Naive B cell (primary cell): ENCODE results near the gene MTR. TPM values are rescaled to one million over a fixed set of nuclear protein-coding genes. Genes with fewer than 3 reads are reported as not detected.
"Not testable (repeated sequence)": the region's sequence is repeated elsewhere in the genome, so short reads cannot be mapped to it uniquely, and the experiment has no call there.

Source experiments
- ATAC-seq, 2 donors: fragments of 150-1000 bp; cut with Tn5 transposase; 2 replicates each; pipeline ENCODE4 v1.10.0; 2021; ENCODE audit warnings: low read depth in 2 of 2, mild to moderate bottlenecking in 2 of 2, moderate library complexity in 2 of 2
- DNase-seq: peaks from one replicate; pipeline ENCODE4 v3.0.0; 2022
- H3K27ac Mint-ChIP-seq, 6 donors: one replicate each; pipeline ENCODE4 v1.8.0; 2020 to 2022; ENCODE audit warnings: mild to moderate bottlenecking in 6 of 6, mixed read lengths in 6 of 6, moderate library complexity in 5 of 6, inconsistent platforms in 2 of 6
- H3K27me3 Mint-ChIP-seq, 3 donors: one replicate each; pipeline ENCODE4 v1.8.0; 2021 to 2022; ENCODE audit warnings: mixed read lengths in 3 of 3, mild to moderate bottlenecking in 1 of 3
- H3K36me3 Mint-ChIP-seq, 2 donors: one replicate each; pipeline ENCODE4 v1.8.0; 2020 to 2022; ENCODE audit warnings: mixed read lengths in 2 of 2, inconsistent platforms in 1 of 2, mild to moderate bottlenecking in 1 of 2
- H3K4me1 Mint-ChIP-seq, 3 donors: one replicate each; pipeline ENCODE4 v1.8.0; 2020 to 2022; ENCODE audit warnings: mixed read lengths in 3 of 3, inconsistent platforms in 1 of 3, mild to moderate bottlenecking in 1 of 3, moderate library complexity in 1 of 3
- H3K4me3 Mint-ChIP-seq, 8 donors: one replicate each; pipeline ENCODE4 v1.8.0; 2020 to 2022; ENCODE audit warnings: mild to moderate bottlenecking in 8 of 8, mixed read lengths in 8 of 8, moderate library complexity in 8 of 8, inconsistent platforms in 2 of 8
- H3K9me3 Mint-ChIP-seq, 7 donors: one replicate each; pipeline ENCODE4 v1.8.0; 2020 to 2022; ENCODE audit warnings: mixed read lengths in 7 of 7, mild to moderate bottlenecking in 5 of 7, inconsistent platforms in 2 of 7, moderate library complexity in 1 of 7
- polyA plus RNA-seq, 6 donors: library from polyadenylated mRNA; unstranded; fragments of 300-500 nt; fragmentation: Illumina TruSeq; gene quantifications; one replicate each; pipeline ENCODE4 v1.2.3, GENCODE V29; 2021; ENCODE audit warnings: low read depth in 6 of 6

Gene MTR
- polyA plus RNA-seq, 6 donors from 2014 or later = 5.2 to 17.9 (median 14.7) TPM

DNA sequence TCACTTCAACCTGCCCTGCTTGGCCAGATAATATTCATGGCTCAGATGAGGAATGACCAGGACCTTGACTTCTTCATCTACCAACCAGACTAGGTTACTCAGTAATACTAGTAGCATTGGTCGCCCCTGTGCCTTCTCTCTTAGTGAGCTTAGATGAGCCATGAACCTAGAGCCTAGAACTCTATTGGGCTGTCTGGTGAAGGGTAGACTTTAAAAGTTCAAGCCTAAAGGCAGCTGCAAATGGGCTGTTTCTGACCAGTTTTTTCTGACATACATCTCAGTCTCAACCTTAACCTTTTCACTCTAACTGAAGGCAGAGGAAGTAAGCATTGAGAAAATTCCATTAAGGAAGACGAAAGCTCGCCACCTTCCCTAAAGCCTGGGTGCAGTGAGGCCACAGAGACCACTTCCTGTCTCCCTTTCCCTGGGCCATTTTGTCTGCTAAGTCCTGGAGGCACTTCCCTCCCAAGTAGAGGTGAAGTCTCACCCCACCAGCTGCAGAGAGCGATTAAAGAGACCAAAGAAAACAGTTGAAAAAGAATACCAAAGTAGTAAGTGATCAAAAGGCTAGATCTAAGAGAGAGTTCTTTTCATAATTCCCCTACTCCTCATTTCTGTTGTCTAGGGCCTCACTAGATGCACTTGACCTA is 53.3 kb downstream of the MTR start:
- Mint-ChIP-seq H3K4me1 (no peaks in the 10 kb centered on the region), H3K27me3 (no peaks in the 10 kb centered on the region), H3K27ac (no peak overlapping the region), H3K36me3 (peaks cover 14 to 16% of the 10 kb centered on the region in 2 donors), H3K4me3 (no peak overlapping the region), H3K9me3 (no peaks in the 10 kb centered on the region)
- no peak for ATAC-seq
- DNase-seq = no peak

DNA sequence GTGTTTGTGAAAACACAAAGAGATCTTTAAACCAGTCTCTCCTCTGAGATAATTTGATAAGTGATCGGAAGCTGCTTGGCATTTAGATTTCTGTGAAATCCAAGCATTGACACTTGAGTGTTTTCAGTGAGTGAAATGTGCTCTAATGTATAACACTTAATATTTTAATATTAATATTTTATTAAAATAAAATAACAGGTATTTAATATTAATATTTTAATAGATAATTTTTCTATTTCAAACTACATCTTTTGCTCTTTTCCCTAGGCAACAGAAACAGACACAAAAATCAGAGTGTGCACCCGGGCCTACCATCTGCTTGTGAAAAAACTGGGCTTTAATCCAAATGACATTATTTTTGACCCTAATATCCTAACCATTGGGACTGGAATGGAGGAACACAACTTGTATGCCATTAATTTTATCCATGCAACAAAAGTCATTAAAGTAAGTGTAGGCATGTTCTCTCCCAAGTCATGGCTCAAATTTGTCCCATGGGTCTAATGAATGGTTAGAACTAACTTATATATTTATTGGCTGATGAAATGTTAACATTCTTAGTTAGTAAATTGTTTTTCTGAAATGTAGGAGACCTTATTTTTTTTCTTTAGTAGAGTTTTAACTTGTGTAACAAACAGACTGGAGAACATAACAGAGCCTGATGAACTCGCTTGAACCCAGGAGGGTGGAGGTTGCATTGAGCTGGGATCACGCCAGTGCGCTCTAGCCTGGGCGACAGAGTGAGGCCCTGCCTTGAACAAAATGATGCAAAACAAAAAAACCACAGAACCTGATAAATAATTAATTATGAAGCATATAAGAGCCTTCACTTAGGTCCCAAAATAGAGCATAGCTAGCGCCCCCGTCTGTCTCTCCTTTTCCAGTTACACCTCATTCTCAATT is 55.2 kb downstream of the MTR start:
- no peak for ATAC-seq
- no peak for DNase-seq
- H3K4me3 Mint-ChIP-seq = no peak overlapping the region
- no peaks in the 10 kb centered on the region for H3K9me3 Mint-ChIP-seq
- H3K27me3 Mint-ChIP-seq = no peaks in the 10 kb centered on the region
- H3K27ac Mint-ChIP-seq = no peak overlapping the region
- no peaks in the 10 kb centered on the region for H3K4me1 Mint-ChIP-seq
- H3K36me3 Mint-ChIP-seq = peaks cover 24 to 33% of the 10 kb centered on the region in 2 donors

DNA sequence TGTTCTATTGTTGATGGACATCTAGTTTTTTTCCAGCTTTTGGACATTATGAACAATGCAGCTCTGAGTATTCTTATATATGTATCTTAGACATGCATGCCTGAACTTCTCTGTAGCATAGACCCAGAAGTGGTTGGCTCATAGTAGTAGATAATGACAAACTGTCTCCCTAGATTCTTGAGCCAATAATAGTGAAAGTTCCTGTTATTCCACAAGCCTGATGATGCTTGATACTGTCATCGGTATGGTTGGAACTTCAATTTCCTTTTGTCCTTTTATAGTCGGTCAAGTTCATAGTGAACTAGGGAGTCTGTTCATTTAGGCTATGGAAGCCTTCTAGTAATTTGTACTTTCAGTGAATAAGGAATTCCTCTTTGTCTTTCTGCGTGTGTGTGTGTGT is 56.8 kb downstream of the MTR start:
- no peak overlapping the region for H3K27ac Mint-ChIP-seq
- H3K27me3 Mint-ChIP-seq = no peaks in the 10 kb centered on the region
- H3K4me3 Mint-ChIP-seq = no peak overlapping the region
- ATAC-seq (no peak), DNase-seq (no peak)
- no peaks in the 10 kb centered on the region for H3K4me1 Mint-ChIP-seq
- no peaks in the 10 kb centered on the region for H3K9me3 Mint-ChIP-seq
- H3K36me3 Mint-ChIP-seq = peaks cover 37 to 44% of the 10 kb centered on the region in 2 donors

DNA sequence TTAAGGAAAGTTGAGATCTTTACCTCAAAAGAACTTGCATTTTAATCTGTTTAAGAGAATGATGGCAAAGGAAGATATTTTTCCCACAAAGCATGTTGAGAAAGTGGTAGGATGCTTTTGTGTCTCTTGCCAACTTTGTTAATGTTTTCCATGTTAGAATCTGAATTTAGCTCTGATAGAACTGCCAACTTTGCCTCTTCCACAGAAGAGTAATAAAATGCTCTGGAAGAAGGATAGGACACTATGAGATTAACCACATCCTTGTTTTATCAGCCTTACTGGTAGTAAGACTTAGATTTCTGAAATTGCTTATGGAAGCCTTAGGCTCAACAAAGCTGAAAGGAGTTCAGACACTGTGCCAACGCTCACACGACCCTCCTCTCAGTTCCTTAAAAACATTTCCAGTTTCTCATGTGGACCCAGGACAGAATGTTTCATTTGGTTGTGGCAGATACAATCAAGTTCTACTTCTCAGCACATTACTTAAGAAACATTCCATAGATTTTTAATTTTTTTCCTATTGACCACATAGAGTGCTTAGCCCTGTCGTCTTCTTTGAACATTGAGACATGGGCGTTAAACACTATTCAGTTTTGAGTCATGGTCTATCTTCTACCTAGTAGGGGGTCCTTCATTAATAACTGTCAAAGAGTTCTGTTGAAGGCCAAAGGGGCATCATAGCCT is 59.0 kb downstream of the MTR start:
- no peak for ATAC-seq
- Mint-ChIP-seq H3K4me1 (peaks cover 0 to 4% (median 0%) of the 10 kb centered on the region in 3 donors), H3K4me3 (no peak overlapping the region), H3K9me3 (peaks cover 0 to 4% (median 0%) of the 10 kb centered on the region in 7 donors), H3K36me3 (peaks cover 47 to 57% of the 10 kb centered on the region in 2 donors), H3K27me3 (no peaks in the 10 kb centered on the region), H3K27ac (no peak overlapping the region)
- DNase-seq = no peak

DNA sequence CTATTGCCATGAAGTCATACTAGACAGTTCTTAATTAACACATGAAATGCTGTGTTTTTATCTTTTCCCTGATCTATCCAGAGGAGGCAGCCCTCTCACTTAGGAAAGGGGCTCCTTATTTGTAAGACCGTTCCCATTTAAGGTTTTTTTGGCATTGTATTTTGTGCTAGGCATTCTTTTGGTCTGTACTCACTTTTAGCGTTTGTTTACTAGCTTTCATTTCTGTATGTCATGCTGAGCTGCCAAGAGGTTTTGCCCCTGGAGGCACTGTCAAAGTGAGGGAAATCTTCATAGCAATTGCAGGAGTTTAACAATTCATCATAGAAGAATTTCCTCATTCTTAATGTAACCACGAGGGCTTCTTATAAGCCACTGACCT is 59.5 kb downstream of the MTR start:
- peaks cover 0 to 4% (median 0%) of the 10 kb centered on the region in 3 donors for H3K4me1 Mint-ChIP-seq
- no peaks in the 10 kb centered on the region for H3K27me3 Mint-ChIP-seq
- no peak overlapping the region for H3K4me3 Mint-ChIP-seq
- DNase-seq (no peak), ATAC-seq (no peak)
- H3K27ac Mint-ChIP-seq = no peak overlapping the region
- peaks cover 0 to 4% (median 0%) of the 10 kb centered on the region in 7 donors for H3K9me3 Mint-ChIP-seq
- H3K36me3 Mint-ChIP-seq = peaks cover 48 to 56% of the 10 kb centered on the region in 2 donors

DNA sequence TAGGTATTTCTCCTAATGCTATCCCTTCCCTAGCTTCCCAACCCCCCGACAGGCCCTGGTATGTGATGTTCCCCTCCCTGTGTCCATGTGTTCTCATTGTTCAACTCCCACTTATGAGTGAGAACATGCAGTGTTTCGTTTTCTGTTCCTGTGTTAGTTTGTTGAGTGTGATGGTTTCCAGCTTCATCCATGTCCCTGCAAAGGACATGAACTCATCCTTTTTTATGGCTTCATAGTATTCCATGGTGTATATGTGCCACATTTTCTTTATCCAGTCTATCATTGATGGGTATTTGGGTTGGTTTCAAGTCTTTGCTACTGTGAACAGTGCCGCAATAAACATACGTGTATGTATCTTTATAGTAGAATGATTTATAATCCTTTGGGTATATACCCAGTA is 61.6 kb downstream of the MTR start:
- not testable (repeated sequence) for H3K27ac Mint-ChIP-seq, H3K9me3 Mint-ChIP-seq, H3K4me1 Mint-ChIP-seq, H3K27me3 Mint-ChIP-seq, ATAC-seq, H3K4me3 Mint-ChIP-seq, DNase-seq
- H3K36me3 Mint-ChIP-seq = peaks cover 49 to 56% of the 10 kb centered on the region in 2 donors

DNA sequence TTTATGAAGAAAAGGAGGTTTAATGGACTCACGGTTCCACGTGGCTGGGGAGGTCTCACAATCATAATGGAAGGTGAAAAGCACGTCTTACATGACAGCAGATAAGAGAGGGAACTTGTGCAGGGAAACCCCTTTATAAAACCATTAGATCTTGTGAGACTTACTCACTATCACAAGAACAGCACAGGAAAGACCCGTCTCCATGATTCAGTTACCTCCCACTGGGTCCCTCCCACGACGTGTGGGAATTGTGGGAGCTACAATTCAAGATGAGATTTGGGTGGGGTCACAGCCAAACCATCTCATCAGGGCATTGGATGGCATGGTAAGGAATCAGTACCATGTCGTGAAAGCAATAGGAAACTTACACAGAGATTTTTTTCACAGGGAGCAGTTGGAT is 63.1 kb downstream of the MTR start:
- Mint-ChIP-seq H3K4me3 (no peak overlapping the region), H3K4me1 (peaks cover 0 to 4% (median 0%) of the 10 kb centered on the region in 3 donors), H3K9me3 (peaks cover 0 to 4% (median 0%) of the 10 kb centered on the region in 7 donors), H3K27me3 (no peaks in the 10 kb centered on the region), H3K27ac (no peak overlapping the region), H3K36me3 (peaks cover 49 to 59% of the 10 kb centered on the region in 2 donors)
- no peak for ATAC-seq
- no peak for DNase-seq

DNA sequence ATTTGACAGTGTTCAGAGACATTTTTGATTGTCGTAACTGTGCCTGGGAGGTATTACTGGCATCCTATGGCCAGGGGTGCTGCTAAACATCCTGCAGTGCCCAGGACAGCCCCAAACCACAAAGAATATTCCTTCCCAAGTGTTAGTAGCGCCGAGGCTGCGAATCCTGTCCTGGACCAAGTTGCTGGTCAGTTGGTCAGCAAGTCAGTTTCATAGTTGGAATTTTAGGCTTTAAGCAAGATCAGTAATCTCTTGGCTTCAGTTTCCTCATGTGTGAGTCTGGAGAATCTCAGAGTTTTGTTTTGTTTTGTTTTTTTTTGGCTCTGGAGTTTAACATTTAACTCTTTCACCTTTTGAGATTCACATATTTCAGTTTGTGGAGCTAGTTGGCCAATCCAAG is 65.0 kb downstream of the MTR start:
- Mint-ChIP-seq H3K4me3 (no peak overlapping the region), H3K27ac (no peak overlapping the region), H3K9me3 (peaks cover 0 to 4% (median 0%) of the 10 kb centered on the region in 7 donors), H3K4me1 (peaks cover 0 to 4% (median 0%) of the 10 kb centered on the region in 3 donors), H3K36me3 (peaks cover 41 to 47% of the 10 kb centered on the region in 2 donors), H3K27me3 (no peaks in the 10 kb centered on the region)
- no peak for DNase-seq
- no peak for ATAC-seq

DNA sequence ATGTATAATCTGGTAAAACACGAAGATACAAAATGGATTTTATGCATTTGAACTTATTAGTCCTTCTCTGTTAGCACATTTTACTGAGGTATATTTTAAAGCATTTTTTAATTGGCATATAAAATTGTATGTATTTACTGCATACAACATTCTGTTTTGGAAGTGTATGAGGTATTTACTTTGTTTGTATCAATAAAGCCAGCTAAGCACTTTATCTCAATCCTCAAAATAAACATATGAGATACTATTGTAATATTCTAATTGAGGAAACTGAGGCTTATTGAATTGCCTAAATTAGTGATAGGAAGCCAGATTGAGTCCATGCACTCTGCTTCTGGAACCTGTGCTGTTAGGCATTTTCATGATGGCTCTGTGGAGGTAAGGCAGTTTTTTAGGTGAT is 65.6 kb downstream of the MTR start:
- Mint-ChIP-seq H3K36me3 (peaks cover 38 to 49% of the 10 kb centered on the region in 2 donors), H3K9me3 (peaks cover 0 to 4% (median 0%) of the 10 kb centered on the region in 7 donors), H3K4me1 (peaks cover 0 to 4% (median 0%) of the 10 kb centered on the region in 3 donors), H3K27me3 (no peaks in the 10 kb centered on the region), H3K4me3 (no peak overlapping the region), H3K27ac (no peak overlapping the region)
- no peak for ATAC-seq
- DNase-seq = no peak

DNA sequence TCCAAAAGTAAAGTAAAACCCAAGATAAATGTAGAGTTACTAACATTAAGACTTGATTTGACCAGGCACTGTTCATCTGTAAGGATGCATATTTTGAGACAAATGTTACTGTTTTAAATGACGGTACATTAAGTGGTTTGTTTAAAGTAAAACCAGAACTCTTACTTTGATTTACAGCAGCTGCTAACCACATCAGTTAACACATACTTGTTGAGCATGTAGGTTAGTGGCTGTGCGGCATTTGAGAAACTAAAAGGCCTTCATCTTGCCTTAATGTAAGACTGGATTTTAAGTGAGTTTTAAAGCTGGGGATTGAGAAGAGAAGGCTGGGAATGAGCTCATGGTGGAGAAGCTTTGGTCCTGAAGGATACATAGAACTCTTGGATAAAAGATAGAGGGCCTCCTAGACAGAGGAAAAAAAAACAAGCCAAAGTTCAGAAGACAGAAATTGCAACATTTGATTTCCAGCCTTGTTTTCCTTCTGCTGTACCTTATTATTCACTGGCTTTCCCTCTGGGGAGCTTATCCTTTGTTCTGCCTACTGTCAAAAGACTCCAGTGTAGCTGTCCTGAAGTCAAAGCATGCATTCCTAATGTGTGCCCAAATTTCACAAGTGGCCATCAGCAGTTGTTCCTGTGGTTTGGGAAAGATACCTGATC is 66.6 kb downstream of the MTR start:
- peaks cover 28 to 48% of the 10 kb centered on the region in 2 donors for H3K36me3 Mint-ChIP-seq
- no peak overlapping the region for H3K4me3 Mint-ChIP-seq
- H3K9me3 Mint-ChIP-seq = peaks cover 0 to 4% (median 0%) of the 10 kb centered on the region in 7 donors
- H3K27ac Mint-ChIP-seq = peak overlapping the region in 2 of 6 donors; percentile 4 to 42
- no peak for ATAC-seq
- H3K27me3 Mint-ChIP-seq = no peaks in the 10 kb centered on the region
- H3K4me1 Mint-ChIP-seq = peaks cover 0 to 4% (median 0%) of the 10 kb centered on the region in 3 donors
- DNase-seq = no peak

DNA sequence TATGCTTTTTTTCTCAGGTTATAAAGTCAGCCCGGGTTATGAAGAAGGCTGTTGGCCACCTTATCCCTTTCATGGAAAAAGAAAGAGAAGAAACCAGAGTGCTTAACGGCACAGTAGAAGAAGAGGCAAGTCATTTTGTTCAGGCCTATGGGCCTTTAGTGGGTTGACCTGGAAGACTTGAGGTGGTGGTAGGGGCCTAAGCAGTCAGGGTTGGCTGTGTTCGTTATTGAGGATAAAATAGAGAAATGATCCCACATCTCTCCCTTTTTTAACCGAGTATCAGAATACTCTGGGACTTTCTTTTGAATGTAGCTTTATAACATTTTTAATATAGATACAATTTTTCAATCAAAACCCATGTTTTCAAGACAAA is 67.1 kb downstream of the MTR start:
- DNase-seq = no peak
- ATAC-seq = no peak
- Mint-ChIP-seq H3K9me3 (peaks cover 0 to 2% (median 0%) of the 10 kb centered on the region in 7 donors), H3K27ac (no peak overlapping the region), H3K27me3 (no peaks in the 10 kb centered on the region), H3K4me3 (no peak overlapping the region), H3K4me1 (peaks cover 0 to 4% (median 0%) of the 10 kb centered on the region in 3 donors), H3K36me3 (peaks cover 26 to 52% of the 10 kb centered on the region in 2 donors)

DNA sequence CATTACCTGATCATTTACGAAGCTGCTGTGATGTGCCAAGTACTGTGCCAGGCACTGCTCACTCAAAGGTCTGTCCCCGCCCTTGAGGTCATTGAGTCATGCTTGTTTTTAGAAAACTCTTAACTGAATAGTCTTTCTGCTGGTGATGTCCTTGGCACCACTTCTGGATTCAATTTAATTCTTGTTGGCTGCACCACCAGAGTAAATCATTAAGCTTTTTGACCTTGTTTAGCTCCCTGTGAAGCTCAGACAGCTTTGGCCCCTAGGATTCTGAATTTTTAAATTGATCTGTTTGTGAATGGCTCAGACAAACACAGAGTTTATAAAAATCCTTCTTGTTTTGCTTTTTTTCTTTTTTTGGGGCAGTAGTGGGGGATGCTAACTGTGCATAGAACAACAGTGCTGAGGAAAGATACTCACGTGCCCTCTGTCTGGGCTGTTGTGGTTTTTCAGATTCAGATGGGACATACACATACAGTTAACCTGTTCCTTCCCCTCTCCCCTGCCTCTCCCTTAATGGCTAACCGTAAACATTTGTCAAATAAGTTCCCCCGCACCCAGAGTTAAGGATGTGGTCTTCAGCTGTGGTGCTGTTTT is 67.6 kb downstream of the MTR start:
- H3K27me3 Mint-ChIP-seq = no peaks in the 10 kb centered on the region
- H3K36me3 Mint-ChIP-seq = peaks cover 26 to 52% of the 10 kb centered on the region in 2 donors
- peaks cover 0 to 2% (median 0%) of the 10 kb centered on the region in 3 donors for H3K4me1 Mint-ChIP-seq
- H3K4me3 Mint-ChIP-seq = no peak overlapping the region
- no peak for ATAC-seq
- H3K9me3 Mint-ChIP-seq = no peaks in the 10 kb centered on the region
- DNase-seq = no peak
- peak overlapping the region in 1 of 6 donors; percentile 54 for H3K27ac Mint-ChIP-seq

DNA sequence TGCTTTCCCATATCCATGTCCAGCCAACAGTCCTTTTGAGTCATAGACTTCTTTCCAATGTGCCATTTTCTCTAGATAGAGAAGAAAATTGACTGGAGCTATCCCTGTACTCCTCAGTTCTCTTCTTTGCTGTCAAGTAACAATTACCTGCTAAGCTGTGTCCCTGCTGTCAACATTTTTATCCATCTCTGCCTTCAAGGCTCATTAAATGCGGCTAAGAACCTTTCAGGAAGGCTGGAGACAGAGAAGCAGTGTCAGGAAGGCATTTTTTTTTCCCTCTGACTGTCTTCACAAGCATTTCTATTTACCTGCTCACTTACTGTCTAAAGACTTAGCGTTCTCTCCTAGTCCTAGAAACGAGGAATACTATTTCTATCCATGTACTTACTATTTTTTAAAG is 69.1 kb downstream of the MTR start:
- Mint-ChIP-seq H3K36me3 (peaks cover 15 to 42% of the 10 kb centered on the region in 2 donors), H3K9me3 (no peaks in the 10 kb centered on the region)

More for the DNA sequence above, 69.1 kb downstream of the MTR start:
- Mint-ChIP-seq H3K27me3 (no peaks in the 10 kb centered on the region), H3K4me1 (no peaks in the 10 kb centered on the region), H3K4me3 (no peak overlapping the region), H3K27ac (peak overlapping the region in 1 of 6 donors; percentile 59)
- no peak for DNase-seq
- ATAC-seq = no peak
